Measurements from ENCODE around the gene MMEL1.

Gene MMEL1

GRCh38 chr1:2642560-2643413 lies 10.0 kb upstream of the MMEL1 start:
- DNase-seq, result peak; percentile 93

GRCh38 chr1:2642131-2642559 lies 9.3 kb upstream of the MMEL1 start:
- no peak for DNase-seq

GRCh38 chr1:2641381-2642130 lies 8.7 kb upstream of the MMEL1 start:
- no peak for DNase-seq

- DNase-seq, result no peak
Measured at GRCh38 chr1:2640626-2641025, 7.8 kb upstream of the MMEL1 start.

- no peak for DNase-seq
Measured at GRCh38 chr1:2639607-2640521, 7.0 kb upstream of the MMEL1 start.

GRCh38 chr1:2639203-2639602 lies 6.4 kb upstream of the MMEL1 start:
- DNase-seq, result no peak

GRCh38 chr1:2638466-2639115 lies 5.8 kb upstream of the MMEL1 start:
- DNase-seq, result no peak

GRCh38 chr1:2637442-2638145 lies 4.8 kb upstream of the MMEL1 start:
- DNase-seq, result no peak

- no peak for DNase-seq
Measured at GRCh38 chr1:2636733-2637132, 3.9 kb upstream of the MMEL1 start.

GRCh38 chr1:2635361-2636010 lies 2.7 kb upstream of the MMEL1 start:
- no peak for DNase-seq

GRCh38 chr1:2633936-2634491 lies 1.2 kb upstream of the MMEL1 start:
- DNase-seq, result no peak

GRCh38 chr1:2633366-2633935 lies 635 bp upstream of the MMEL1 start:
- no peak for DNase-seq

GRCh38 chr1:2632051-2632430 lies 775 bp downstream of the MMEL1 start:
- DNase-seq, result no peak

GRCh38 chr1:2631136-2632050 lies 1.4 kb downstream of the MMEL1 start:
- DNase-seq, result no peak

- DNase-seq, result no peak
Measured at GRCh38 chr1:2630498-2631135, 2.2 kb downstream of the MMEL1 start.

- DNase-seq, result no peak
Measured at GRCh38 chr1:2629627-2630497, 3.0 kb downstream of the MMEL1 start.

- DNase-seq, result no peak
Measured at GRCh38 chr1:2628933-2629626, 3.7 kb downstream of the MMEL1 start.

Measured in activated CD4-positive, alpha-beta T cell treated with anti-CD3 and anti-CD28 coated beads, Interleukin-2, amount 50 U/mL, for 1 hour (primary cell).